CD4-positive, alpha-beta T cell treated with Interleukin-17A for 1 hour (primary cell): Measurements from ENCODE around the gene ESR1.
"Not testable (repeated sequence)": the region's sequence is repeated elsewhere in the genome, so short reads cannot be mapped to it uniquely, and the experiment has no call there.

Experiments used
- DNase-seq: peaks from one replicate; pipeline ENCODE4 v3.0.0-alpha.2; 2020

ESR1 gene

DNA sequence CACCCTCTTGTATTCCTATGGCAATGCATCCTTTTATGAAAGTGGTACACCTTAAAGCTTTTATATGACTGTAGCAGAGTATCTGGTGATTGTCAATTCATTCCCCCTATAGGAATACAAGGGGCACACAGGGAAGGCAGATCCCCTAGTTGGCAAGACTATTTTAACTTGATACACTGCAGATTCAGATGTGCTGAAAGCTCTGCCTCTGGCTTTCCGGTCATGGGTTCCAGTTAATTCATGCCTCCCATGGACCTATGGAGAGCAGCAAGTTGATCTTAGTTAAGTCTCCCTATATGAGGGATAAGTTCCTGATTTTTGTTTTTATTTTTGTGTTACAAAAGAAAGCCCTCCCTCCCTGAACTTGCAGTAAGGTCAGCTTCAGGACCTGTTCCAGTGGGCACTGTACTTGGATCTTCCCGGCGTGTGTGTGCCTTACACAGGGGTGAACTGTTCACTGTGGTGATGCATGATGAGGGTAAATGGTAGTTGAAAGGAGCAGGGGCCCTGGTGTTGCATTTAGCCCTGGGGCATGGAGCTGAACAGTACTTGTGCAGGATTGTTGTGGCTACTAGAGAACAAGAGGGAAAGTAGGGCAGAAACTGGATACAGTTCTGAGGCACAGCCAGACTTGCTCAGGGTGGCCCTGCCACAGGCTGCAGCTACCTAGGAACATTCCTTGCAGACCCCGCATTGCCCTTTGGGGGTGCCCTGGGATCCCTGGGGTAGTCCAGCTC, 292.1 kb downstream of the ESR1 start:
- DNase-seq = no peak

DNA sequence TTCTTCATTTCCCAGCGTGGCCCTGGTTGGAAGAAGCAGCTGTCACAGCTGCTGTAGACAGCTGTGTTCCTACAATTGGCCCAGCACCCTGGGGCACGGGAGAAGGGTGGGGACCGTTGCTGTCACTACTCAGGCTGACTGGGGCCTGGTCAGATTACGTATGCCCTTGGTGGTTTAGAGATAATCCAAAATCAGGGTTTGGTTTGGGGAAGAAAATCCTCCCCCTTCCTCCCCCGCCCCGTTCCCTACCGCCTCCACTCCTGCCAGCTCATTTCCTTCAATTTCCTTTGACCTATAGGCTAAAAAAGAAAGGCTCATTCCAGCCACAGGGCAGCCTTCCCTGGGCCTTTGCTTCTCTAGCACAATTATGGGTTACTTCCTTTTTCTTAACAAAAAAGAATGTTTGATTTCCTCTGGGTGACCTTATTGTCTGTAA, 292.7 kb downstream of the ESR1 start:
- no peak for DNase-seq

DNA sequence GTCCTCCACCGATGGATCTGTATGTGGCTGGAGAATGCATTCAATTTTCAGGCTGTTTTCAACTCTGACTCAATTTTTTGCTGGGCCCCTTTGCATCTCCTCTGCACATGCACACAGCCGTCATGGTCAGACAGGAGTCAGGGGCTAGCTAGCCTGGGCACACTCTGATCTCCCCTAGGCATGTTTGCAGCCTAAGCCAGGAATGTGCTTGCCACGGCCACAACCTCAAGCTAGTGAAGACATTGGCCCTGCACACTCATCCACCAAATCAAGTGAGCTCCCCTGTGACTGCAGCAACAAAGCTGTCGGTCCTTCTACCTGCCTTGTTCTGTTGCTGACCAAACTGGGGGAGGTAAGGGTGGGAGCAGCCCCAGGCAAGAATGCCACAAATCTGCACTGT, 300.5 kb downstream of the ESR1 start:
- DNase-seq = no peak

DNA sequence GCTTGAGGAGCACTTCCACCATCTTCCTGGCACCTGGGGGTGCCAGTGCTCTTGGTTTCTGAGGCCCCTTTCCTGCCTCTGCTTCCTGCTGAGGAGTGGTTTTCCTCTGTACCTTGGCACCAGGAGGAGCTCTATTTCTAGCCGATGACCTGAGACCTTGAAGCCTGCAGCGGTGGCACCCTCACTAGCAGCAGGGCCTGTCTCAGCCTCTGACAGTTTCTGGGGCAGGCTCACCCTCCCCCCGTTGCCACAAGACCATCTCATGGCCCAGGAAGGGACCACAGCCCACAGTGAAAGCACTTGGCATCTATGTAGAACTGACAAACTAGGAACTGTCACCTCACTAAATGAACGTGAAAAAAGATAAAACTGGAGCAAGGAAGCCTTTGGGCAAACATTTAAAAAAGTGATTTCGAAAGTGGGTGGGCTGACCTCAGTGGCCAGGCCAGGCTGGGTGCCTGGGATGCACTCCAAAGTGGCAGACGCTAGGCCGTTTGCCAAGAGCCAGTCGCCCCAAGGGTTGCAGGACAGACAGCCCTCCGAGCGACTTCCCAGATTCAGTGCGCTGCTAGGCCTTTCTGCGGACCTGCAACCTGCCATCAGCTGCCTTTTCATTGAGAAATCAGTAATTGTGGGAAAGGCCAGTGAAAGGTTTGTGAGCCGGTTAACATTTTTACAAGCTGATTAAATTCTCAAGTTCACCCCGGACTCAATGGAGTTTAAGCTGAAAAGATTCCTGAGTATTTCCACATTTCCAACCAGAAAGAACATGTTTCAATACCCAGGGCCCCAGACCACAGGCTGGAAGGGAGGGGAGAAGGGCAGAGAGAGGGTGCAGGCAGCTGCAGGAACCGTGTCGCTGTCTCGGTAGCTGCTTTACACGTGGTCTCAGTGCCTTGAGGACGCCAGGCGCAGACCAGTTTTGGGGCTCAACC, 303.7 kb downstream of the ESR1 start:
- no peak for DNase-seq

DNA sequence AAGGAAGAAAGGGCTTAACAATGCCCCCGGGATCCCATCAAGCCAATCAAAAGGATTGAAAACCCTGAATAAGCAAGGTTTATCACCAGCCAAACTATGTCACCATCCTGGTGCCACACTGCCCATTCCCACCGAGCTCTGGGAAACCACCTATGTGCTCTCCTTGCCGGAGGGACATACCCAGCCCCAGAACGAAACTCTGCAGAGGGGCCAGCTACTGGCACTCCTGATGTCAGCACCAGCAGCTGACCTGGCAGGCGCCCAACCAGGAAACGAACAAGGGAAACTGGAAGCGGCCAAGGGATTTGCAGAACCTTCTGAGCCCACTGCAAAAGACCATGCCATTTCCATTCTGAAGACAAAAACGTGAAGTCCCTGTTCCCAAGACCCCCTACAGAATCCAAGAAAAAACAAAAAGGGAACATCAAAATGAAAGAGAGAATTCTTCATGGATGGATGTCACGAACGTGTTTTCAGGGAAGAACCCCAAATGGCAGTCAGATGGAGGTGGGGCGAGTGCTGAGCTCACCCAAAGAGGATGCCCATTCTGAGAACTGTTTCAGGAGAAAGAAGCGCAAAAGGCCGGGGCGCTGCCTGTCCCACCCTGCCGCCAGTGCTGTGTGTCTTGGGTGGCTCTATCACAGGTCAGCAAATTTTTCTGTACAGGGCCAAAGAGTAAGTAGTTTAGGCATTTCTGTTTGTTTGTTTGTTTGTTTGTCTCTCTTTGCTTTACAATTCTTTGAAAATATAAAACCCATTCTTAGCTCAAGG, 305.2 kb downstream of the ESR1 start:
- DNase-seq = no peak

DNA sequence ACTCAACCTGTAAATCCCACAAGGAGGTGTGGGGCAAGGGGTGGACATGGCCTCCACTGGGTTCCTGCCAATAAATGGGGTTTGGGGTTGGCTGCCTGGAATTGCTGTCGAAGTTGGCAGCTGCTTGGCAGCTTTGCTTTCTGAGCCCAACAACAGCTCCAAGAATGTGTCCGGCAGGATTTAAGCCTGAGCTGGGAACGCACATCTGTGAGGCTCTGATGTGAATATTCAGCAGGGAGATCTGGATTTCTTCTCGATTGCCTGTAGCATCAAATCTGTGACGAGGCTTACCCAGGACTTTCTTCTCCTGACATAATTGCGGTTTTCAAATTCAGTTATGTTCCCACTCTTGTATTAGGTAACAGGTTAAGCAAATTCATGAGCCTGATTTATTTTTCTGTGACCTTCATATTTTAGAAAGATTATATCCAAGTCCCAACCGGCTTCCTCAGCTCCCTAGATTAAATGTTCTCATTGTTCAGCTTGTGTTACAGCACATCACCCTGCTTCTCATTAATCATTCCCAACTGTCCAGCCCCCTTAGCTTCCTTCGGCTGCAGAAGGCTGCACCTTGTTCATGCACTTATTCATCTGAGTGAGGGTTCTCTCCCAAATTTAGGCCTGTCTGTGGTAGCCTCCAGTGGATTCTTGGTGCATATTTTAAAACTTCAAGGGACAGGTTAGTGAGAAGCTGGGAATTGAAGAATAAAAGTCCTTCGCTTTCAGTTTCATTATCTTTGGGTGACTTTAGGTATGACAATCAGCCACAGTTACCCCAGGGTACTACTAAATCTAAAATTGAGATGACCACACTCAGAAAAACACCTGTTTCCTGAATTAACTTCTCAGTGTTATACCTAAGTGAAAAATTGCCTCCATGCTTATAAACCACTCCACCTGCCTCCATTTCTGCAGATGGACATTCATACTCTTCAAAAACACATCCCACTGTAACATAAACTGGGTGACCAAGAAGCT, 310.0 kb downstream of the ESR1 start:
- no peak for DNase-seq

DNA sequence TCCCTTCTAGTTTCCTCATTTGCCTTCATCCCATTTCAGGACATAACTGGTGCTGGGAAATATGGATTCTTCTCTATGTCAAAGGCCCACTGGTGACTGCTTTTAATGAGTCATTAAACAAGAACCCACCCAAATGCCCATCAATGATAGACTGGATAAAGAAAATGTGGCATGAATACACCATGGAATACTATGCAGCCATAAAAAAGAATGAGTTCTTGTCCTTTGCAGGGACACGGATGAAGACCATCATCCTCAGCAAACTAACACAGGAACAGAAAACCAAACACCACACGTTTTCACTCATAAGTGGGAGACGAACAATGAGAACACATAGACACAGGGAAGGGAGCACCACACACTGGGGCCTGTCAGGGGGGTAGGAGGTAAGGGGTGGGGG, 310.7 kb downstream of the ESR1 start:
- DNase-seq = no peak

DNA sequence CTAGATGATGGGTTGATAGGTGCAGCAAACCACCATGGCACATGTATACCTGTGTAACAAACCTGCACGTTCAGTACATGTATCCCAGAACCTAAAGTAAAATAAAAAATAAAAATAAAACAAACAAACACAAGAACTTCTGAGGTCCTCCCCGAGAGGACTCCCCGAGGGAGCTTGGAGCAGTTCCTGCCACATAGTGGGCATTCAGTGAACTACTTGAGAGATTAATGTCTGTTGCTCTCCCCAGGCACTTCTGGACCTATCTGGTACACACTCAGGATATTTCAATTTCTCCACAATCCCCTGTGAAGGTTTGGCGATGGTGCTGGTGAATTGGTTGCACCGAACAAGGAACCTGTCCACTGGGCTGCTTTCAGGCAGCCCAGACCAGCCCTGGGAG, 311.2 kb downstream of the ESR1 start:
- no peak for DNase-seq

DNA sequence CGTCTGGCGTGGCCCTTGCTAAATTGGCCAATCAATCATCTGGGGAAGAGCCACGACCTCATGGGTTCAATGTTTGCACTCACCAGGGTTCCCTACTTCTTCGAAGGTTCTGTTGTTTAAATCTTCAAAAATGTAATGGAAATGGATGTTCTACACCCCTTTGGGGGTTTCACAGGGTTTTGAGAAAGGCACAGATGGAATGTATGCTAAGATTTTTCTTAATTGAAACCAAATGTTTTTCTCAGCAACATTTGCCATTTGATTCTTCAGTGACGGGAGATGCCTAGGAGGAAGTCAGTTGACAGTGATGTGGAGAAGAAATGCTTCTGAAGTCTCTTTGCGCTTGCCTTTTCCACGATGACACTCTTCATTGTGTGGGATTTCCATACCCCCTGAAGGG, 312.3 kb downstream of the ESR1 start:
- DNase-seq = no peak

DNA sequence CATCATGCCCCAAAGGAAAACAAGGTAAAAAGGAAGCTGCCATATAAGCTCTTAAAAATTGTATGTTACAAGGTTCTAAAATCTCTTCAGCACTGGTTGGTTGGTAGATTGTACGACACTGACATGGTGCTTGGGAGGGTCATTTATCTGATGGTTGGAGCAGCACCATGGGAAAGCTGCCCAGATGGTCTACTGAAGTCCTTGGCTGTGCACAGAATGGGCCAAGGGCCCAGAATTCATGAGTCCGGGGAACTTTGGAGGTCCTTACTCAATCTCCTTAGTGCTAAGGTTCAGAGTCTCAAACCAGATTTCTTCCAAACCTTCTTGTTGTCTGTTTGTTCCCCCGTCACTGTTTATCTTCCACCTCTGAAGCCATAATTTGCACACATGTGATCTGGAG, 314.4 kb downstream of the ESR1 start:
- no peak for DNase-seq

DNA sequence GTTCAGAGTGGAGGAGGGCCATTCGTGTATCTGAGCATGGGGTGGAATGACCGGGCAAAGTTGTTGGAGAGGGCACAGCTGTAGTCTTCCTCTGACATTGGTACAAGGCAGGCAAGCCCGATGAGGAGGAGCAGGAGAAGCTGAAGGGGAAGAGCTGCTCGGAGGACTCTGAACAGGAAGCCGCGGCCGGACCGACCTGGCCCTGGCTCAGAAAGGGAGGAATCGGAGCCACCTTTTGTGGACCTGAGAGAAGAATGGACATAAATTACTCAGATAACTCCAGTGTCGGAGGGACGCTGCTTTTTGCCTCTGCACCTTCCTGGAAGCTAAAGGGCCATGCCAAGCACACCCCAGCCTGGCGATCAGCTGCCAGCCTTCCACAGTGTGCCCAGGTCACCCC, 315.0 kb downstream of the ESR1 start:
- no peak for DNase-seq

DNA sequence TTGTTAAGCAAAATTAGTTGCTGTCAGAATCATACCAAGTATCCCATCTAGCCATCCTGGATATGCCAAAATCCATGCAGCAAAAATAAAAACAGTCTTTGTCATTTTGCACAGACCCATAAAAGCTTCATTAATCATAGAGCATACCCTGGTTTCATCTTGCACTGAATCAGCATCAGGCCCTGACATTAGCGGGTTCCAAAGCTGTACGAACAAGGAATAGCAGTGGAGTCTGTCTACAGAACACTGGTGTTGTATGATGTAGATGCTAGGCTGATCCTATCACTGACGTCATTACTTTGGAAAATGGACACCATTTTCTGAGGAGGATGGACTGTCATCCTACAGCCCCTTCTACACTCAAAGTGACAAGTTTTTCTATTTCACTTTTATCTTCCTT, 315.6 kb downstream of the ESR1 start:
- no peak for DNase-seq

DNA sequence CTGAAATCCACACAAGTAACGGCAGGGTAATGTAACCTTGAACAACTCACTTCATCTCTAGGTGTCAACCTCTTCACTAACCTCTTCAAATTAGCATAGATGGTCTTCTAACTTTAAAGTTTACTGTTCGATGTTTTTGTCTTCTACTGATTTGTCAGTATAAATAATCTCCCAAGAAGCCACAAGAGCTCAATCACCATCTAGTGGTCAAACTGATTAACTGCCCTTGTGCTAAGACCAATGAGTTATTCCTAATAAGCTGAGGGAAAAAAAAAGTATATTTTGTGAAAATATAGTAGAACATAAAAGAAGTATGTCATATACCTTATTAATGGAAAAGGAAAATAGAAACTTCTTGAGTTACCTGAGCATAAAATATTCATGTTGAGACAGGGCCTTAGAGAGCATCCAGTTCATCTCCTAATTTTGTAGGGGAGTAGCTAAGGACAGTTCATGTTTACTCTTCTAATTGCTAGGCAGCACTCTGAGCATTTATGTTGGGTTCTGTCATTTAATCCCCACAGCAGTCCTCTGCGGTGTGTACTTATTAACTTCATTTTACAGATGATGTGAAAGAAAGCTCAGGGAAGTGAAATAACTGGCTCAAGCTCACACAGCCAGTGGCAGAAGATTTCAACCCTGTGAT, 317.1 kb downstream of the ESR1 start:
- peak; percentile 45 for DNase-seq

DNA sequence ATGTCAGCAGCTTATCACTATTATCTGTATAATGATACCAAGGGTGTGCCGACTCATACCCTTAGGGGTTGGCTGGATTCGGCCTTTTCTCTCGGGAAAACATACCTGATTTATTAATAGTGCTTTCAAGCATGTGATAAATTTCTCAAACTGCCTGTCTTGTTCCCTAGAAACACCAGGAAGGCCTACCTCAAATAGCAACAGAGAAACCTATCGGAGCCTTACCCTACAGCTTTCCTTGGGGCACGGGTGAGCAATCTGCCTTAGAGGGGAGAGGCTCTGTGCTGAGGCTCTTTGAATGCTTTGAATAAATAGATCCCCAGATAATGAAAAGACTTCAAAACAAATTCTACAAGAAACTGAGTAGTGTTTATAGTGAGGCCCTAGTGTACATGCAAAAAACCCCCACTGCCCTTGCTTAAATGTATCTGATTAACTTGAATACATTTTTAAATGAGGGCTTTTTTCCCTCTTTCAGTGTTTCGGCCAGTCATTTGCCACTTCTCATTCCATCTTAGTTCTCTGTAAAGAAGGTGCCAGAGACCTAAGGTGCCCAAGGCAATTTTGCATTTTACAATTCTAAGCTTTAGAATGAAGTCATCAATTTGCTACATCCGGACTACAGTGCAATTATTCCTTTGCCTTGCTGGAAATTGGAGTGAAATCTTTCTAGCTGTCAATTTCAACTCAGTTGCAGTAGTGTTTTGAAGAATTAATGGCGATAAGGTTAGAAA, 320.1 kb downstream of the ESR1 start:
- DNase-seq = no peak

DNA sequence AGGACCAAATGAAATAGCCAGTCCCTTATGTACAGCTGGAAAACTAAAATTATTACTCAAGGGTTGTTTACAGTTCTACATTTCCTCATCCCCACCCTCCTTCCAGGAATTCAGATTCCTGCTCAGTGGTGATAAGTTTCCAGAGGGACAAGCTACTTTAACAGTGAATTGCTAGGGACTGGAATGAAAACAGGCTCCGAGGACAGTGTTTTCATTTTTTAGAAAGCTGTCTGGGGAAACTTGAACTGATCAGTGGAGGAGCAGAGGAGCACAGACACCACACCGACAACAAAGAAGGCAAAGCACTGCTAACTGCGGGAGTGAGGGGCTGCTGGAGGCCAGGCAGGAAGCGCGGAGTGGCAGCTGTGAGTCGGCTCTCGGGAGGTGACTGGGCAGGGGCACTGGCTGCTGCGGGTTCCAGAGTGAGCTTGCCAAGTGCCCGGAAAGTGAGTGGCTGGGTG, 322.2 kb downstream of the ESR1 start:
- no peak for DNase-seq

DNA sequence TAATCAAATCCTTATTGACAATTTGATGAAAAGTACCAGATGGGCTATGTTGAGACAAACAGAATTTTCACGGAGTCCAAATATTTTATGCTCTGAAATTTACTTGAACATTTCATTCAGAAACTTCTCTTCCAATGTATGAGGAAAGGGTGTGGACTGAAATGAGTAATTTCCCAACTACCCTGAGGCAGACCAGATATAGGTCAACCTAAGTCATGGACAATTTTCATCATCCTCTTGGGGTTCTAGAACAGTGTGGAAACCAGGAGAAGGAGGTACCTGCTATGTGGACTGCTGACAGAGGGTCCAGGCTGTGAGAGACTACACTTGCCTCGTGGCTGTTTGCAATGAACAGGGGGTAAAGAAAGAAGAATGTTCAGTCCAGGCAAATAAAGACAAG, 323.0 kb downstream of the ESR1 start:
- DNase-seq = no peak

DNA sequence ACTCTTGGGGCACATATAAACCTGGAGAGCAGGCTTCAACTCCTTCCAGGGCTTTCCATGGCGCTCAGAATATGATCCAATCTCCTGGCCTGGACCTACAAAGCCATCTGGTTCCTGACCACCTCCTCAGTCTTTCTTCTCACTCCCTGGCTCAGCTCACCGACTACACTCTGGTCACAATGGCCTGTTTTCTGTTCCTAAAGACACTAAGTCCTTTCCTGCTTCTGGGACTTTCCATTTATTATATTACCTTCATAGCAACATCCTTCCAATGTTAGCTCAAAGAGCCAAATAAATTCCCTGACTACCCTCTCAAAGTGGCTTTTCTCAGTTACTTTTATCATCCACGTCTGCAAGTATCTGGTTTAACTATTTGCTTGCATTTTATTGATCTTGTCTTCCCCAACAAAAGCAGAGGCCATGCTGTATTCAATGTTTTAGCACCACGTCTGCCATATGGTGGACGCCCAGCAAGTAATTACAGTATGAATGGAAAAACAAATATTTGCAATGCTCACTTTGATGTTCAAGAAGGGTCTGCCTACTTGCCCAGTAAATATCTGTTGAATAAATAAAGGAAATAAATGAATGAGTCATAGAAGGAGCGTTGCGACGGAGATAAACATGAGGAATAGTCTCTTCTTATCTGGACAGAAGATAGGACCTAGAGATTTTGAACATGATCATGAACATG, 328.4 kb downstream of the ESR1 start:
- no peak for DNase-seq

DNA sequence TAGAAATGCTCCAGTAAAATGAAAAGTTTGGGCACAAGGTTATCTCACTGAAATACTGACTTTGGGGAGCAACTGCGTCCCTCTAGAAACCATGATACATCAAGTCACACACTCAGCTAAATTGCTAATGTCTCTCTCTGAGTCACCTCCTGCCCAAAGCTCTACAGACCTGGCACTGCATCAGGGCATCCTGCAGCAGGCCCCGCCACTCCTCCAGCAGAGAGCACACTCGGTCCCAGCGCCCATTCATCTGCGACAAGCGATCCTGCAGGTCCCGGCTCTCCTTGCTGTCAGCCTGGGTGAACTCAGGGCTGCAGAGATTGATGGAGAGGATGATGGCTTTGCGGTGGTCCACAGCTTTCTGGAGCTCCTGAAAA, 329.0 kb downstream of the ESR1 start:
- no peak for DNase-seq

DNA sequence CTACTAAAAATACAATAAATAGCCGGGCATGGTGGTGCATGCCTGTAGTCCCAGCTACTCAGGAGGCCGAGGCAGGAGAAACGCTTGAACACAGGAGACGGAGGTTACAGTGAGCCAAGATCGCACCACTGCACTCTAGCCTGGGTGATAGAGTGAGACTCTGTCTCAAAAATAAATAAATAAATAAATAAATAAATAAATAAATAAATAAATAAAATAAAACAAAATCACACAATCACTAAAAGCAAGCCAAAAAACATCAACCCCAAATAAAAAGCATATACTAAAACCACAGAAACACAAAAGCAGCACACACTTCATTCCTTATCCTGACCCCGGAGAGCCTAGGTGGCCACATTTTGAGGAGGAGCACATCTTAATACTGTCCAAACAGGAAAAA, 330.9 kb downstream of the ESR1 start:
- not testable (repeated sequence) for DNase-seq

DNA sequence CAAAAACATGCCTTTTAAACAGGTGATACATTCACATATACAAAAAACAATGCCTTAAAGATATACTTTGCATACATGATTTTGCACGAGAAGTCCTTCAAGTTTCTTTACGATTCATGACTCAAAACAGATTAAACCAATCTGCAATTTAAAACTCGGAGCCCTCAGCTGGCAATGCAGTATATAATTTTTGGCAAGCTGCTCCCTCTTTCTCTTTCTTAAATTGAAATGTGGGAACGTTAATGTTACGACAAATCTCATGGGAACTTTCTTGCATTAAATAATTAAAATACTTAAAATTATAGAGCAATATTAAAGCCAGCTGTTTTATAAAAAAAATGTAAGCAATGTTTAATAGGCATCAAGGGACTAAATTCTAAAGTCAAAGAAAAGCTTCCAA, 334.6 kb downstream of the ESR1 start:
- no peak for DNase-seq
